ENCODE results near the gene AK1.

DNA sequence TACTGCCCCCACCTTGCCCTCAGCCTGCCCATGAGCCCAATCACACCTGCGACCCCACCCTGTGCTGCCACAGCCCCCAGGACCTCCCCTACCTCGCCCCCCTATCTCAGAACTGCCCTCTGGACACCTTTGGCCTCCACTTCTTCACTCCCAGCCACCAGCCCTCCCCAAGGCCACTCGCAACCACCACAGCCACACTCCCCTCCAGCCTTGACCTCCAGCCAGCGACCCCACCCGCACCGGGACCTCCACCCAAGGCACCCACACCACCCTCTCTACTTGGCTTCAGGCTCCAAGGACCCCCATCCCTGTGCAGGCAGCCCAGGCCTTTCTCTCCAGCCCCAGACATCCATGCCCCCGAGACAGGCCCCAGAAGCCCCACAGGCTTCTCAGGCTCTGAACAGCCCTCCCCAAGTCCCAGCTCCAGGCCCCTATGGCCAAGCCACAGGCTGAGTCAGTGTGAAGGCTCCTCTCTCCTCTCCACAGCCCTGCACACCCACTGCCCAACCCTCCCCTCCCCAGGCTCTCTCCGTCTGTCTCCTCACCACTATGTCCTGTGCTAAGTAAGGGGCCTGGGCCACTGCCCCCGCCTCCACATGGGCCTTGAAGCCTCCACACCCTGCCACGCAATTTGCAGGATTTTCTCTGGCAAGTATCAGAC is 2.0 kb downstream of the AK1 start:
- TF ChIP-seq EZH2phosphoT487 (IDR thresholded peaks at IDR 0.05; ENCODE audit: borderline replicate concordance, low read depth) (no peak), RAD21 (IDR thresholded peaks at IDR 0.05; ENCODE audit: low read length) (no peak)
- TF ChIP-seq, protein P1, sequence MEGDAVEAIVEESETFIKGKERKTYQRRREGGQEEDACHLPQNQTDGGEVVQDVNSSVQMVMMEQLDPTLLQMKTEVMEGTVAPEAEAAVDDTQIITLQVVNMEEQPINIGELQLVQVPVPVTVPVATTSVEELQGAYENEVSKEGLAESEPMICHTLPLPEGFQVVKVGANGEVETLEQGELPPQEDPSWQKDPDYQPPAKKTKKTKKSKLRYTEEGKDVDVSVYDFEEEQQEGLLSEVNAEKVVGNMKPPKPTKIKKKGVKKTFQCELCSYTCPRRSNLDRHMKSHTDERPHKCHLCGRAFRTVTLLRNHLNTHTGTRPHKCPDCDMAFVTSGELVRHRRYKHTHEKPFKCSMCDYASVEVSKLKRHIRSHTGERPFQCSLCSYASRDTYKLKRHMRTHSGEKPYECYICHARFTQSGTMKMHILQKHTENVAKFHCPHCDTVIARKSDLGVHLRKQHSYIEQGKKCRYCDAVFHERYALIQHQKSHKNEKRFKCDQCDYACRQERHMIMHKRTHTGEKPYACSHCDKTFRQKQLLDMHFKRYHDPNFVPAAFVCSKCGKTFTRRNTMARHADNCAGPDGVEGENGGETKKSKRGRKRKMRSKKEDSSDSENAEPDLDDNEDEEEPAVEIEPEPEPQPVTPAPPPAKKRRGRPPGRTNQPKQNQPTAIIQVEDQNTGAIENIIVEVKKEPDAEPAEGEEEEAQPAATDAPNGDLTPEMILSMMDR (IDR thresholded peaks at IDR 0.05): no peak
